ENCODE results near the gene PCDHGA2.

GRCh38 chr5:141306630-141307029 lies 31.9 kb upstream of the PCDHGA2 start:
- no peak for TF ChIP-seq CTCF (IDR thresholded peaks at IDR 0.05 in 4 of 5, conservative IDR thresholded peaks at IDR 0.05 in 1 of 5)
- TF ChIP-seq POLR2A (IDR thresholded peaks at IDR 0.05) = no peak
